MM.1S (cell line): ENCODE results near the gene PPP1R26.
"Not testable (repeated sequence)": the region's sequence is repeated elsewhere in the genome, so short reads cannot be mapped to it uniquely, and the experiment has no call there.

Experiments
- DNase-seq: peaks from one replicate; pipeline ENCODE4 v3.0.0-alpha.2; 2015
- H2AFZ ChIP-seq: fragments of 300-600 bp; sonication (generic); 2 replicates; pipeline ENCODE4 v1.6.0; 2016; ENCODE audit warnings: antibody characterized with exemption, low read length
- H3F3A ChIP-seq: fragments of 300-600 bp; sonication (generic); 2 replicates; pipeline ENCODE4 v1.6.1; 2016; ENCODE audit warnings: mild to moderate bottlenecking, antibody characterized with exemption, low read length, moderate library complexity, mixed read lengths; ENCODE audit not compliant: insufficient read depth
- H3K27ac ChIP-seq: fragments of 300-600 bp; sonication (generic); 2 replicates; pipeline ENCODE4 v1.5.1; 2016; ENCODE audit warnings: mild to moderate bottlenecking, low read length
- H3K27me3 ChIP-seq: fragments of 300-600 bp; sonication (generic); replicated peaks from 2 replicates; pipeline ENCODE4 v1.6.0; 2016; ENCODE audit warnings: low read length; ENCODE audit not compliant: insufficient read depth
- H3K36me3 ChIP-seq: fragments of 300-600 bp; sonication (generic); replicated peaks from 2 replicates; pipeline ENCODE4 v1.6.1; 2016; ENCODE audit warnings: mild to moderate bottlenecking, low read length, mixed read lengths; ENCODE audit not compliant: insufficient read depth
- H3K4me1 ChIP-seq: fragments of 300-600 bp; sonication (generic); 2 replicates; pipeline ENCODE4 v1.6.1; 2016; ENCODE audit warnings: low read length, mixed read lengths
- H3K4me2 ChIP-seq: fragments of 300-600 bp; sonication (generic); 2 replicates; pipeline ENCODE4 v1.6.0; 2016; ENCODE audit warnings: low read depth, low read length
- H3K4me3 ChIP-seq: fragments of 300-600 bp; sonication (generic); 2 replicates; pipeline ENCODE4 v1.5.1; 2016; ENCODE audit warnings: low read length, mixed read lengths
- H3K79me2 ChIP-seq: fragments of 300-600 bp; sonication (generic); 2 replicates; pipeline ENCODE4 v1.6.1; 2016; ENCODE audit warnings: mixed run types, low read length, mixed read lengths
- H3K9ac ChIP-seq: fragments of 300-600 bp; sonication (generic); 2 replicates; pipeline ENCODE4 v1.6.1; 2016; ENCODE audit warnings: low read length, mixed read lengths
- H3K9me2 ChIP-seq: fragments of 300-600 bp; sonication (generic); replicated peaks from 2 replicates; pipeline ENCODE4 v1.6.1; 2016; ENCODE audit warnings: mild to moderate bottlenecking, low read length, mixed read lengths; ENCODE audit not compliant: insufficient read depth
- H3K9me3 ChIP-seq: fragments of 300-600 bp; sonication (generic); replicated peaks from 2 replicates; pipeline ENCODE4 v1.6.1; 2016; ENCODE audit warnings: mild to moderate bottlenecking, low read length, mixed read lengths; ENCODE audit not compliant: insufficient read depth
- H4K20me1 ChIP-seq: fragments of 300-600 bp; sonication (generic); 2 replicates; pipeline ENCODE4 v1.6.1; 2016; ENCODE audit warnings: mild to moderate bottlenecking, low read length, moderate library complexity, mixed read lengths; ENCODE audit not compliant: insufficient read depth
- CTCF ChIP-seq: fragments of 300-600 bp; sonication (generic); IDR thresholded peaks from 2 replicates; pipeline ENCODE4 v1.5.1; 2016; ENCODE audit warnings: antibody characterized with exemption, low read length, mixed read lengths
- EZH2 ChIP-seq: fragments of 300-600 bp; sonication (generic); optimal IDR thresholded peaks from 2 replicates; pipeline ENCODE3; 2017; ENCODE audit warnings: low read depth, mild to moderate bottlenecking, antibody characterized with exemption, low read length, mixed read lengths
- EZH2phosphoT487 ChIP-seq: fragments of 300-600 bp; sonication (generic); IDR thresholded peaks from 2 replicates; pipeline ENCODE4 v1.6.1; 2018; ENCODE audit warnings: antibody characterized with exemption, low read length

Gene PPP1R26

GRCh38 chr9:135533674-135534073 lies 54.1 kb downstream of the PPP1R26 start:
- no peak for DNase-seq
- H3K4me2 ChIP-seq: no peak overlapping the region
- H3F3A ChIP-seq: no peaks in the 10 kb centered on the region
- no peaks in the 10 kb centered on the region for H3K79me2 ChIP-seq
- TF ChIP-seq EZH2 (no peak), CTCF (no peak), EZH2phosphoT487 (no peak)
- peaks cover 6% of the 10 kb centered on the region; the same call in 1 of the 2 replicates for H3K4me1 ChIP-seq
- no peak overlapping the region for H3K27ac ChIP-seq
- peaks cover 10% of the 10 kb centered on the region for H3K27me3 ChIP-seq
- H3K9me2 ChIP-seq: no peaks in the 10 kb centered on the region
- no peaks in the 10 kb centered on the region for H3K36me3 ChIP-seq
- no peak overlapping the region for H3K9ac ChIP-seq
- H3K9me3 ChIP-seq: no peaks in the 10 kb centered on the region; the same call in 1 of the 2 replicates
- H2AFZ ChIP-seq: no peak overlapping the region
- no peaks in the 10 kb centered on the region for H4K20me1 ChIP-seq
- no peak overlapping the region for H3K4me3 ChIP-seq

GRCh38 chr9:135534192-135534711 lies 54.7 kb downstream of the PPP1R26 start:
- H3K27ac ChIP-seq: not testable (repeated sequence)

GRCh38 chr9:135534826-135535225 lies 55.2 kb downstream of the PPP1R26 start:
- not testable (repeated sequence) for DNase-seq, H3K4me1 ChIP-seq, H3K79me2 ChIP-seq, H4K20me1 ChIP-seq, H3K36me3 ChIP-seq, H3K4me2 ChIP-seq, H3K9me2 ChIP-seq, H3K9me3 ChIP-seq, H3K9ac ChIP-seq, H3F3A ChIP-seq, H3K4me3 ChIP-seq, H3K27ac ChIP-seq, H2AFZ ChIP-seq
- peaks cover 14% of the 10 kb centered on the region for H3K27me3 ChIP-seq

More at GRCh38 chr9:135534192-135534711, 54.7 kb downstream of the PPP1R26 start:
- not testable (repeated sequence) for H3F3A ChIP-seq, H3K9ac ChIP-seq, DNase-seq, H3K4me3 ChIP-seq, H3K36me3 ChIP-seq, H3K9me2 ChIP-seq, H2AFZ ChIP-seq, H3K79me2 ChIP-seq, H4K20me1 ChIP-seq, H3K4me2 ChIP-seq, H3K9me3 ChIP-seq, H3K4me1 ChIP-seq
- H3K27me3 ChIP-seq: peaks cover 14% of the 10 kb centered on the region

- H3K9me3 ChIP-seq, H3K9ac ChIP-seq, H4K20me1 ChIP-seq, H3K79me2 ChIP-seq, H3K36me3 ChIP-seq, H3K4me3 ChIP-seq, H2AFZ ChIP-seq, H3K27ac ChIP-seq, H3K4me1 ChIP-seq, H3K4me2 ChIP-seq, DNase-seq, H3F3A ChIP-seq, H3K9me2 ChIP-seq: not testable (repeated sequence)
- peaks cover 14% of the 10 kb centered on the region for H3K27me3 ChIP-seq
Measured at GRCh38 chr9:135535631-135536030, 56.0 kb downstream of the PPP1R26 start.

GRCh38 chr9:135536216-135536615 lies 56.6 kb downstream of the PPP1R26 start:
- no peaks in the 10 kb centered on the region for H3K9me2 ChIP-seq
- no peaks in the 10 kb centered on the region for H3K9me3 ChIP-seq
- H3K4me3 ChIP-seq: no peak overlapping the region
- H3K27ac ChIP-seq: no peak overlapping the region
- peaks cover 14% of the 10 kb centered on the region for H3K27me3 ChIP-seq
- H3K36me3 ChIP-seq: no peaks in the 10 kb centered on the region
- H3K4me1 ChIP-seq: peaks cover 6% of the 10 kb centered on the region; the same call in 1 of the 2 replicates
- no peak overlapping the region for H2AFZ ChIP-seq
- H3K4me2 ChIP-seq: no peak overlapping the region
- H3K9ac ChIP-seq: no peak overlapping the region
- H3K79me2 ChIP-seq: no peaks in the 10 kb centered on the region
- DNase-seq: peak; percentile 44
- no peaks in the 10 kb centered on the region for H3F3A ChIP-seq
- TF ChIP-seq CTCF: no peak
- TF ChIP-seq EZH2: no peak
- no peak for TF ChIP-seq EZH2phosphoT487
- H4K20me1 ChIP-seq: no peaks in the 10 kb centered on the region
